Breast epithelium (tissue), 3 donors: ENCODE measurements around the gene MGAT4A.

Experiments used
- CTCF ChIP-seq, 3 donors: fragments of 450-650 bp; IDR thresholded peaks; one replicate each; pipeline ENCODE4 v1.5.1; 2016 to 2017; ENCODE audit warnings: antibody characterized with exemption in 3 of 3, mild to moderate bottlenecking in 3 of 3, moderate library complexity in 3 of 3
- POLR2A ChIP-seq: fragments of 450-650 bp; IDR thresholded peaks from one replicate; pipeline ENCODE4 v1.6.1; 2016; ENCODE audit warnings: antibody characterized with exemption, mild to moderate bottlenecking, moderate library complexity

- TF ChIP-seq CTCF (IDR thresholded peaks at IDR 0.05) (no peak), POLR2A (no peak)
These were observed 96.4 kb downstream of the MGAT4A start for GRCh38 chr2:98634406-98635092.
